GM18907 (cell line): ENCODE measurements around the gene EVPL.
"Not testable (repeated sequence)": the region's sequence is repeated elsewhere in the genome, so short reads cannot be mapped to it uniquely, and the experiment has no call there.

Experiments
- ATAC-seq: cut with Tn5 transposase; IDR thresholded peaks from one replicate; pipeline ENCODE4 v1.9.1; 2021; ENCODE audit warnings: mild to moderate bottlenecking, moderate library complexity; ENCODE audit not compliant: unreplicated experiment

EVPL gene

DNA sequence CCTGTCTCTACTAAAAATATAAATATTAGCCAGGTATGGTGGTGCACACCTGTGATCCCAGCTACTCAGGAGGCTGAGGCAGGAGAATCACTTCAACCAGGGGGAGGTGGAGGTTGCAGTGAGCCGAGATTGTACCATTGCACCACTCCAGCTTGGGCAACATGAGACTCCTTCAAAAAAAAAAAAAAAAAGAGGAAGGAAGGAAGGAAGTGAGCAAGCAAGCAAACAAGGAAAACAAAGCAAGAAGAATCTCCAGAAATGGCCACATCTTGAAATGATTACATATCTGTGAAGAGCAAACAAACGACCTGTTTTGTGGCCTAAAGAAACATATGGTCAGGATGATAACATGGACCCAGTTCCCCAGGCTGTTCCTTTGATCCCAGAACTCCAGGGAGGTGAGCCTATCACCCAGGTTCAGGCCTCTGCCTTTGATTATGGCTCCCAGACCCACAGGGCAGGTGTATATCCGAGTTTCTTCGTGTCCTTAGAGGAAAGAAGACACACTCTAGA lies 57.0 kb downstream of the EVPL start:
- ATAC-seq, result no peak

DNA sequence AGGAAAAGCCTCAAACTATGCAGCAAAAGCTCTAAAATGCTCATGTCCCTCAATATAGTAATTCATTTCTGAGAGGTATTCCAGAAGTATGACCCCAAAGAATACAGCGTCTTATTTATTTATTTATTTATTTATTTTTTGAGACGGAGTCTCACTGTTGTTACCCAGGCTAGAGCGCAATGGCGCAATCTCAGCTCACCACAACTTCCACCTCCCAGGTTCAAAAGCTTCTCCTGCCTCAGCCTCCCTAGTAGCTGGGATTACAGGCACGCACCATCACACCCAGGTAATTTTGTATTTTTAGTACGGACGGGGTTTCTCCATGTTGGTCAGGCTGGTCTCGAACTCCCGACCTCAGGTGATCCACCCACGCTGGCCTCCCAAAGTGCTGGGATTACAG lies 58.1 kb downstream of the EVPL start:
- ATAC-seq, result not testable (repeated sequence)

DNA sequence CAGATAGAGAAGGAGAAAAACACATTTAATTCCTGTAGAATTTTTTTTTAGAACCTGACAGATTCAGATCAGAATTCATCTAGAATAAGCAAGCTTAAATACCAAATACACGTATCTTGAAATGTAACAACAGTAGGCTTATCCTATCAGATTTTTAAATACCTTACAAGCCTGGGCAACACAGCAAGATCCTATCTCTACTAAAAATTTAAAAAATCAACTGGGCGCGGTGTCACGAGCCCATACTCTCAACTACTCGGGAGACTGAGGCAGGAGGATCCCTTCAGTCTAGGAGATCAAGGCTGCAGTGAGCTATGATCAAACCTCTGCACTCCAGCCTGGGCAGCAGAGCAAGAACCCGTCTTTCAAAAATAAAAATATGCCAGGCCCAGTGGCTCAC lies 61.6 kb downstream of the EVPL start:
- ATAC-seq, result no peak

DNA sequence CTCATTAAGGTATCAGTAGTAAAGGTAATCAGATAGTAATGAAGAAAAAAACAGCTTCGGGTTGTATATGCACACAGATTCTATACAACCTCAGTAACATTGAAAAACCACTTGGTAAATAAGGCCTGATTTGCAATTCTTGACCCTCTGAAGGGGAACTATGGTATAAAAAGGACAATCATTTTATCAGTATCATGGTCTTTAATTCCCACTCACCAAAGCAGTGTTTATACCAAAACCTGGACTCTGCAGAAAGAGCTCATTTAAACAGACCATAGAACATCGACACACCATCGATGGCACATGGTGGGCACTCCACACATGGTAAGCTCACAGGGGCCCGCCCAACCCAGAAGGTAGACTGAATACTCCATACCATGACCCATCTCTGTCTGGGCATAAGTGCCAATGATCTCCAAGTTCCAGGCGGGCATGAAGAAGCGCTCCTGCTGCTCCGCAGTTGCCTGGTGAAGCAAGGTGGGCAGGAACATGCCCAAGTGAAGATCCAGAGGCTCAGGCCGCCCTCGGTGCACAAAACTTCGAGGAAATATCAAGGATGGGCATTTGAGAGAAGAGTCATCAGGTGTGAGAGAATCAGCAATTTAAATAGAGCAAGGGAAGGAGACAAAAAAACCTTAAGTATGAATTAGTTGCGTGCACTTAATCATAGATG lies 67.1 kb downstream of the EVPL start:
- ATAC-seq, result no peak

DNA sequence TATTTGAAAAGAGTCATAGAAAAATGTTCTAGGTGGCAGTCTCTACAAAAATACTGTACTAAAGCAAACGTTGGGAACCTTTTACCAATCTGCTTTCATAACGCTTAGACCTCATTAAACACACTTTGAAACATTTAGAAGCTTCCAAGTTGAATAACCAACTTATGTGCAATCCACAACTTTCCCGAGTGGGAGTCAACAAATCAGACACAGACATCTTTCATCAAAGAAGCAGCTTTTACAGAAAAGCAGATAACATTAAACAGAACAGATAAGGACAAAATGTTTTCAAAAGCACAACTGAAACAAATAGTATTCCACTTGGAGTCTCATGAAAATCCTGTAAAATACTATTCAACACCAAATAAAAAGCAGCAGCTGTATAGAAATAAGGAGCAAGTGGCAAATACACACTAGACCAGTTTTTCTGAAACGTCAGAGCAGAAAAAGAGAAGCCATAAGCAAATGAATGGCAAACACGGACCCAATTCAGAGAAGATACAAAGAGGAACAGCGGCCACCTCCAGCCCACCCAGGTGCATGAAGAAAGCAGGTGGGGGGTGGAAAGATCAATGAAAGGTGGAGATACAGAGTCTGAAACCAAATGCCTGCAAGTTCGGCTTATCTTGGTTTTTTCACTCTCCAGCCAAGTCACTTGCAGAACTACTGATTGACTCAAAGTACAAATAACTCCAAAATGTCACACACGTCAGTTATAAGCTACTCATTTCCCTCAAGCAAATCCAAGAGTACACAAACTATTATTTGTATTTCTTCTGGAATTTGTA lies 67.9 kb downstream of the EVPL start:
- no peak for ATAC-seq
